A673 (cell line): ENCODE data around the gene CNIH2. TPM values are rescaled to one million over a fixed set of nuclear protein-coding genes. Genes with fewer than 3 reads are reported as not detected.

Experiments
- BruUV-seq: library from RNA; stranded (reverse); fragments of 400-500 nt; replicated peaks from 2 replicates; lab custom pipeline; 2021; lab: Mats Ljungman, UMichigan
- CTCF ChIA-PET: fragments of 300-600 bp; sonication (Branson Sonifier 250); formaldehyde crosslinking; loops from one replicate; lab custom pipeline; 2022; ENCODE audit warnings: antibody characterized with exemption; lab: Charles Lee
- POLR2A ChIA-PET: fragments of 300-600 bp; sonication (Branson Sonifier 250); formaldehyde crosslinking; loops from one replicate; lab custom pipeline; 2022; ENCODE audit warnings: antibody characterized with exemption; ENCODE audit not compliant: low non-redundant PET; lab: Charles Lee
- DNase-seq: peaks from one replicate; pipeline ENCODE4 v3.0.0-alpha.2; 2015; ENCODE audit warnings: low spot score
- H3K27ac ChIP-seq: fragments of 200-600 bp; sonication (generic); 2 replicates; pipeline ENCODE4 v1.5.1; 2016; ENCODE audit warnings: mixed run types, low read depth, mild to moderate bottlenecking, mixed read lengths, antibody characterized with exemption, low read length; ENCODE audit not compliant: poor library complexity, severe bottlenecking
- H3K27me3 ChIP-seq: fragments of 200-600 bp; sonication (generic); replicated peaks from 2 replicates; pipeline ENCODE4 v1.6.1; 2017; ENCODE audit warnings: mixed run types, low read depth, mild to moderate bottlenecking, mixed read lengths, antibody characterized with exemption, low read length; ENCODE audit not compliant: insufficient read depth, poor library complexity
- H3K36me3 ChIP-seq: fragments of 200-600 bp; sonication (generic); 2 replicates; pipeline ENCODE4 v1.6.1; 2016; ENCODE audit warnings: mixed run types, mild to moderate bottlenecking, mixed read lengths, antibody characterized with exemption, low read length; ENCODE audit not compliant: insufficient read depth, poor library complexity, severe bottlenecking
- H3K4me1 ChIP-seq: fragments of 200-600 bp; sonication (generic); 2 replicates; pipeline ENCODE4 v1.6.1; 2017; ENCODE audit warnings: mixed run types, mild to moderate bottlenecking, mixed read lengths, antibody characterized with exemption, low read length; ENCODE audit not compliant: insufficient read depth, poor library complexity, severe bottlenecking
- H3K4me3 ChIP-seq: fragments of 200-600 bp; sonication (generic); 2 replicates; pipeline ENCODE4 v1.5.1; 2016; ENCODE audit warnings: low read depth, mixed run types, mild to moderate bottlenecking, mixed read lengths, low read length; ENCODE audit not compliant: poor library complexity, severe bottlenecking
- H3K9me3 ChIP-seq: fragments of 200-600 bp; sonication (generic); 2 replicates; pipeline ENCODE4 v1.6.1; 2016; ENCODE audit warnings: mixed run types, low read depth, mild to moderate bottlenecking, mixed read lengths, antibody characterized with exemption, low read length; ENCODE audit not compliant: poor library complexity, severe bottlenecking
- CTCF ChIP-seq: fragments of 300-800, 200-600 bp; sonication (generic); conservative IDR thresholded peaks from 2 replicates; pipeline ENCODE4 v1.5.1; 2017; ENCODE audit warnings: low read depth, mild to moderate bottlenecking, antibody characterized with exemption, low read length, moderate library complexity, mixed read lengths
- EZH2 ChIP-seq: fragments of 200-600 bp; sonication (generic); IDR thresholded peaks from 2 replicates; pipeline ENCODE4 v1.6.1; 2017; ENCODE audit warnings: borderline replicate concordance, low read depth, mild to moderate bottlenecking, mixed read lengths, antibody characterized with exemption, low read length; ENCODE audit not compliant: poor library complexity, severe bottlenecking
- intact Hi-C: fragments of 100-400 bp; cut with micrococcal nuclease; formaldehyde crosslinking; loops from one replicate; pipeline ENCODE4 v1.10.0; 2022; ENCODE audit not compliant: unreplicated experiment
- total RNA-seq: library from RNA; stranded (reverse); gene quantifications from 2 replicates; pipeline ENCODE4 v1.2.3, GENCODE V29; 2021

The CNIH2 gene
- total RNA-seq, 1 experiment from 2014 or later, result 13.7 TPM

- no TSS peak for BruUV-seq
- ChIA-PET CTCF (interaction anchor here (0.6 kb wide), 1 partner anchor 10 kb away, joined by 7 read pairs; no protein-coding TSS in a partner anchor), POLR2A (no interaction called here)
- H3K4me3 ChIP-seq, result no peak overlapping the region
- peaks cover 12% of the 10 kb centered on the region for H3K4me1 ChIP-seq
- H3K27me3 ChIP-seq, result no peaks in the 10 kb centered on the region
- no peak for DNase-seq
- no peak overlapping the region for H3K27ac ChIP-seq
- H3K36me3 ChIP-seq, result no peaks in the 10 kb centered on the region
- intact Hi-C loops, result no loop called here
- H3K9me3 ChIP-seq, result no peaks in the 10 kb centered on the region
- TF ChIP-seq CTCF, result no peak
These were observed 16.0 kb downstream of the CNIH2 start for GRCh38 chr11:66293777-66294625.

DNA sequence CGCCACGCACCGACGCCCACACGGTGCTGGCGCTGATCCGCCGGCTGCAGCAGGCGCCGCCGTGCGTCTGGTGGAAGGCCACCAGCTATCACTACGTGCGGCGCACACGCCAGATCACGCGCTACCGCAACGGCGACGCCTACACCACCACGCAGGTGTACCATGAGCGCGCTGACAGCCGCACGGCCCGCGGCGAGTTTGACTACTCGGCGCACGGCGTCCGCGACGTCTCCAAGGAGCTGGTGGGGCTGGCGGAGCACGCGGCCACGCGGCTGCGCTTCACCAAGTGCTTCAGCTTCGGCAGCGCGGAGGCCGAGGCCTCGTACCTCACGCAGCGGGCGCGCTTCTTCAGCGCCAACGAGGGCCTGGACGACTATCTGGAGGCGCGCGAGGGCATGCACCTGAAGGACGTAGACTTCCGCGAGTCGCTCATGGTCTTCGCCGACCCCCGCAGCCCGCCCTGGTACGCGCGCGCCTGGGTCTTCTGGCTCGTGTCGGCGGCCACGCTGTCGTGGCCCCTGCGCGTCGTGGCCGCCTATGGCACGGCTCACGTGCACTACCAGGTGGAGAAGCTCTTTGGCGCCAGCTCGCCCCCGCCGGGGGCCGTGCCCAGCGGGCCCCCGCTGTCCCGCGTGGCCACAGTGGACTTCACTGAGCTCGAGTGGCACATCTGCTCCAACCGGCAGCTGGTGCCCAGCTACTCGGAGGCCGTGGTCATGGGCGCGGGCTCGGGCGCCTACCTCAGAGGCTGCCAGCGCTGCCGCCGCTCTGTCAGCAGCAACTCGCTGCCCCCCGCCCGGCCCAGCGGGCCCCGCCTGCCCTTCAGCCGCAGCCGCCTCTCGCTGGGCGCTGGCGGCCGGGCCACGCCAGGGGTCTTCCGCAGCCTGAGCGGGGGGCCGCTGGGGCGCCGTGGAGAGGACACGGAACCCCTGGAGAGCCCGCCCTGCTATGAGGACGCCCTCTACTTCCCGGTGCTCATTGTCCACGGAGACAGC, 16.9 kb downstream of the CNIH2 start:
- H3K4me1 ChIP-seq, result peaks cover 8% of the 10 kb centered on the region

More for the DNA sequence above, 16.9 kb downstream of the CNIH2 start:
- Histone ChIP-seq H3K36me3 (no peaks in the 10 kb centered on the region), H3K9me3 (no peaks in the 10 kb centered on the region), H3K4me3 (no peak overlapping the region), H3K27me3 (no peaks in the 10 kb centered on the region), H3K27ac (no peak overlapping the region)
- no peak for TF ChIP-seq EZH2
- no peak for TF ChIP-seq CTCF
- intact Hi-C loops, result no loop called here
- DNase-seq, result no peak
- CTCF ChIA-PET, result interaction anchor here (0.6 kb wide), 1 partner anchor 11 kb away, joined by 7 read pairs; no protein-coding TSS in a partner anchor
- POLR2A ChIA-PET, result no interaction called here
- BruUV-seq, result no TSS peak
